Esophagus muscularis mucosa (tissue), 4 donors: ENCODE data around the gene CFAP410. TPM values are rescaled to one million over a fixed set of nuclear protein-coding genes. Genes with fewer than 3 reads are reported as not detected.
"Not testable (repeated sequence)": the region's sequence is repeated elsewhere in the genome, so short reads cannot be mapped to it uniquely, and the experiment has no call there.

Source experiments
- DNase-seq: peaks from one replicate; pipeline ENCODE4 v3.0.0-alpha.2; 2017; ENCODE audit errors: extremely low spot score
- H3K27ac ChIP-seq, 4 donors: fragments of 200-600 bp; sonication (generic); replicated peaks in 1 of 4; 1 replicate in 3 of 4; 2 replicates in 1 of 4; pipeline ENCODE4 v1.5.1; 2016 to 2019; ENCODE audit warnings: mild to moderate bottlenecking in 1 of 4
- H3K27me3 ChIP-seq, 4 donors: fragments of 200-600 bp; sonication (generic); one replicate each; pipeline versions ENCODE4 v1.5.1 to v1.6.0; 2016 to 2019
- H3K36me3 ChIP-seq, 4 donors: fragments of 200-600 bp; sonication (generic); one replicate each; pipeline ENCODE4 v1.5.1; 2016 to 2019
- H3K4me1 ChIP-seq, 4 donors: fragments of 200-600 bp; sonication (generic); one replicate each; pipeline ENCODE4 v1.5.1; 2016 to 2019
- H3K4me3 ChIP-seq, 4 donors: fragments of 200-600 bp; sonication (generic); 1 replicate in 2 of 4; 2 replicates in 2 of 4; pipeline ENCODE4 v1.5.1; 2016 to 2019; ENCODE audit warnings: mild to moderate bottlenecking in 4 of 4, moderate library complexity in 1 of 4
- H3K9me3 ChIP-seq, 4 donors: fragments of 200-600 bp; sonication (generic); 1 replicate in 3 of 4; 2 replicates in 1 of 4; pipeline ENCODE4 v1.5.1; 2016 to 2019
- EP300 ChIP-seq: sonication (generic); formaldehyde crosslinking; IDR thresholded peaks from one replicate; pipeline ENCODE4 v1.6.1; 2017; ENCODE audit warnings: antibody characterized with exemption
- POLR2A ChIP-seq: fragments of 450-650 bp; IDR thresholded peaks from one replicate; pipeline ENCODE4 v1.6.1; 2017; ENCODE audit warnings: antibody characterized with exemption, moderate library complexity, mild to moderate bottlenecking, low read depth
- POLR2AphosphoS5 ChIP-seq, 2 donors: sonication (generic); formaldehyde crosslinking; IDR thresholded peaks; one replicate each; pipeline ENCODE4 v1.6.1; 2017; ENCODE audit warnings: antibody characterized with exemption in 2 of 2
- WGBS: methylation state at CpG from one replicate; pipeline ENCODE4 v1.1.5; 2018; 5-methylcytosine and 5-hydroxymethylcytosine counted together
- intact Hi-C: fragments of 100-400 bp; cut with DNase I; formaldehyde crosslinking; loops from one replicate; pipeline ENCODE4 v1.15.1; 2023
- total RNA-seq, 4 donors: library from RNA; depleted of rRNA; stranded (reverse); fragments of >200 nt; gene quantifications; one replicate each; pipeline versions ENCODE4 v1.1.0 to v1.2.1, GENCODE V29; 2016
- TF ChIP-seq, protein P1 (sequence below), 3 experiments: fragments of 200-600 bp in 2 of 3; fragments of 450-650 bp in 1 of 3; sonication (generic) in 2 of 3; IDR thresholded peaks; one replicate each; pipeline ENCODE4 v1.5.1; 2017 to 2019; ENCODE audit warnings: antibody characterized with exemption in 3 of 3, mild to moderate bottlenecking in 2 of 3, moderate library complexity in 1 of 3

Gene CFAP410
- total RNA-seq, 4 donors from 2014 or later, result 26.6 to 43.5 (median 32.3) TPM

DNA sequence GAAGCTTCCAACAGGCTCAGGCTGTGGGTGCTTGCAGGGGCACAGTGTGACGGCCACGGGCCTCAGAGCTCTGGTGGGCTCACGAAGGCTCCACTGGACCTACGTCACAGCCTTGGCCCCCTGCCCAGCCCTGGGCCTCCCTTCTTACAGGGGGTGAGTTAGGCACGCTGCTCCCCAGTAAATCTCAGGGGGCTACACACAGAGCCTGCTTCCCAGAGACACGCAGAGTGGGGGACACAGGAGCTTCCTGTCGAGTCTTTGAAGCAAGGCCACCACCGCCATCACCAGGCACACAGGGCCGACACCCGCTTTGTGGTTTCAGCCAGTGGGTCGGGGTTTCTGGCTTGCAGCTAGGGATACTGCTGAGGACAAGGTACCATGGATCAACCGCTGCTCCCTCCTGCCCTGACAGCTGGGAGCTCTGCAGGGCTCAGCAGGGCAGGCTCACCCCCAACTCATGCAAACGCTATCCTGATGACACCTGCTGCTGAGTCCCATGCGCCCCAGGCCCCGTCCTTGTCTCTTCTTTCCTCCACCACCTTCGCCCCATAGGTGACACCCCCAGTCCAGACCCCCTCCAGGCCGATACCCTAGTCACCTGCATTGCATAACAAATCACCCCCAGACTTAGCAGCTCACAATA is 5.5 kb upstream of the CFAP410 start:
- Histone ChIP-seq H3K4me3 (no peak overlapping the region), H3K27ac (no peak overlapping the region), H3K4me1 (peaks cover 4 to 9% (median 7%) of the 10 kb centered on the region in 4 donors), H3K9me3 (no peaks in the 10 kb centered on the region), H3K36me3 (no peaks in the 10 kb centered on the region), H3K27me3 (peaks cover 0 to 46% (median 7%) of the 10 kb centered on the region in 4 donors)
- 83% methylated on average over 12 of the region's 17 CpGs for WGBS
- DNase-seq, result no peak
- TF ChIP-seq POLR2A, result no peak
- TF ChIP-seq, protein P1, sequence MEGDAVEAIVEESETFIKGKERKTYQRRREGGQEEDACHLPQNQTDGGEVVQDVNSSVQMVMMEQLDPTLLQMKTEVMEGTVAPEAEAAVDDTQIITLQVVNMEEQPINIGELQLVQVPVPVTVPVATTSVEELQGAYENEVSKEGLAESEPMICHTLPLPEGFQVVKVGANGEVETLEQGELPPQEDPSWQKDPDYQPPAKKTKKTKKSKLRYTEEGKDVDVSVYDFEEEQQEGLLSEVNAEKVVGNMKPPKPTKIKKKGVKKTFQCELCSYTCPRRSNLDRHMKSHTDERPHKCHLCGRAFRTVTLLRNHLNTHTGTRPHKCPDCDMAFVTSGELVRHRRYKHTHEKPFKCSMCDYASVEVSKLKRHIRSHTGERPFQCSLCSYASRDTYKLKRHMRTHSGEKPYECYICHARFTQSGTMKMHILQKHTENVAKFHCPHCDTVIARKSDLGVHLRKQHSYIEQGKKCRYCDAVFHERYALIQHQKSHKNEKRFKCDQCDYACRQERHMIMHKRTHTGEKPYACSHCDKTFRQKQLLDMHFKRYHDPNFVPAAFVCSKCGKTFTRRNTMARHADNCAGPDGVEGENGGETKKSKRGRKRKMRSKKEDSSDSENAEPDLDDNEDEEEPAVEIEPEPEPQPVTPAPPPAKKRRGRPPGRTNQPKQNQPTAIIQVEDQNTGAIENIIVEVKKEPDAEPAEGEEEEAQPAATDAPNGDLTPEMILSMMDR (IDR thresholded peaks at IDR 0.05), result no peak
- TF ChIP-seq EP300, result no peak
- no peak for TF ChIP-seq POLR2AphosphoS5 (IDR thresholded peaks at IDR 0.05)
- intact Hi-C loops, result no loop called here

DNA sequence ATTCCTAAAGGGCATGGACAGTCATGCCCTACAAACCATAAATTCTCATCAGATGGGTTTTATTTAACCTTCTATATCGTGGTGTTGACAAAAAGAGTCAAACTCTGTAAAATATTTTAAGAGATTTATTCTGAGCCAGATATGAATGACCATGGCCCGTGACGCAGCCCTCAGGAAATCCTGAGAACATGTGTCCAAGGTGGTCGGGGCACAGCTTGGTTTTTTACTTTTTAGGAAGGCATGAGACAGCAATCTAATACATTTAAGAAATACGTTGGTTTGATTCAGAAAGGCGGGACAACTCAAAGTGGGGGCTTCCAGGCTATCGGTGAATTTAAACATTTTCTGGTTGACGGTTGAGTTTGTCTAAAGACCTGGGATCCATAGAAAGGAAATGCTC is 3.8 kb upstream of the CFAP410 start:
- DNase-seq, intact Hi-C loops, H3K4me3 ChIP-seq, H3K9me3 ChIP-seq, H3K27ac ChIP-seq, H3K36me3 ChIP-seq: not testable (repeated sequence)
- peaks cover 10 to 15% (median 14%) of the 10 kb centered on the region in 4 donors for H3K4me1 ChIP-seq
- H3K27me3 ChIP-seq, result peaks cover 0 to 29% (median 0%) of the 10 kb centered on the region in 4 donors
- 72% methylated on average over 8 of the region's 8 CpGs for WGBS

DNA sequence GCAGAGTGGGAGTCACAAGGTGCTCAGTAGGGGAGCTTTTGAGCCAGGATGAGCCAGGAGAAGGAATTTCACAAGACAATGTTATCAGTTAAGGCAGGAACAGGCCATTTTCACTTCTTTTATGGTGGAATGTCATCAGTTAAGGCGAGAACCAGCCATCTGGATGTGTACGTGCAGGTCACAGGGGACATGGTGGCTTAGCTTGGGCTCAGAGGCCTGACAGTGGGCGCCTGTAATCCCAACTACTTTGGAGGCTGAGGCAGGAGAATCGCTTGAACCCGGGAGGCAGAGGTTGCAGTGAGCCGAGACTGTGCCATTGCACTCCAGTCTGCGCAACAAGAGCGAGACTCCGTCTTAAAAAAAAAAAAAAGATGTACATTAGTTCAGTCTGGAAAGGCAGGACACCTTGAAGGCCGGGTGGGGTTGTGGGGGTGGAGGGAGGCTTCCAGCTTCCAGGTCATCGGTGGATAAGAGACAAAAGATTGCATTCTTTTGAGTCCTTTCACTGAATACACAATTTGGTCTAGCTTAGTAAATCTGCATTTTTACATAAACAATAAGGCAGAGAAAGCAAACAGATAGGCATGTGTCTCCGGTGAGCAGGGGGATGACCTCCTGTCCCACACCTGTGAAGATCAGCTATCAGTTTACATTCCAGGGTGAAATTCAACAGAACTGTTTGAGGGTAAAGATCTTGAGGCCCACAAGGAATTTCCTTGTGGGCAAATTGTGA is 2.7 kb upstream of the CFAP410 start:
- H3K27me3 ChIP-seq, result peaks cover 0 to 21% (median 0%) of the 10 kb centered on the region in 4 donors
- intact Hi-C loops, DNase-seq, H3K36me3 ChIP-seq, H3K4me3 ChIP-seq, H3K9me3 ChIP-seq, H3K27ac ChIP-seq: not testable (repeated sequence)
- whole genome bisulfite sequencing, result 66% methylated on average over 12 of the region's 12 CpGs
- peaks cover 10 to 25% (median 20%) of the 10 kb centered on the region in 4 donors for H3K4me1 ChIP-seq

GRCh38 chr21:44337941-44338895 is 972 bp downstream of the CFAP410 start:
- H3K9me3 ChIP-seq, result no peaks in the 10 kb centered on the region
- no peaks in the 10 kb centered on the region for H3K27me3 ChIP-seq
- peak overlapping the region; percentile 68 to 94 (median 75) for H3K4me3 ChIP-seq
- intact Hi-C loops, result loop anchor here (2.0 to 5.0 kb wide), 2 partner anchors 39 to 119 kb away; partner anchors contain the start of gene LRRC3
- WGBS, result 5% methylated on average over 7 of the region's 47 CpGs
- TF ChIP-seq, protein P1 (IDR thresholded peaks at IDR 0.05), result peak; percentile 39 to 51 (median 49)
- TF ChIP-seq POLR2AphosphoS5 (IDR thresholded peaks at IDR 0.05) (peak in 1 of 2 donors; percentile 29), EP300 (no peak)
- no peak for DNase-seq
- H3K36me3 ChIP-seq, result peaks cover 0 to 28% (median 22%) of the 10 kb centered on the region in 4 donors
- peaks cover 10 to 28% (median 21%) of the 10 kb centered on the region in 4 donors for H3K4me1 ChIP-seq
- peak overlapping the region; percentile 89 to 99 (median 98) for H3K27ac ChIP-seq

GRCh38 chr21:44337449-44337848 is 1.7 kb downstream of the CFAP410 start:
- no peak for TF ChIP-seq EP300
- Histone ChIP-seq H3K27me3 (no peaks in the 10 kb centered on the region), H3K4me1 (peaks cover 10 to 28% (median 21%) of the 10 kb centered on the region in 4 donors), H3K9me3 (no peaks in the 10 kb centered on the region), H3K4me3 (no peak overlapping the region), H3K27ac (peak overlapping the region; percentile 89 to 99 (median 98)), H3K36me3 (peaks cover 0 to 35% (median 28%) of the 10 kb centered on the region in 4 donors)
- intact Hi-C loops, result loop anchor here (2.0 to 5.0 kb wide), 2 partner anchors 39 to 120 kb away; partner anchors contain the start of gene LRRC3
- 73% methylated on average over 3 of the region's 3 CpGs for WGBS
- no peak for DNase-seq
